Fibroblast of pulmonary artery (primary cell): ENCODE measurements around the gene ATXN1.

Experiments used
- DNase-seq: peaks from one replicate; pipeline ENCODE4 v3.0.0-alpha.2; 2010; ENCODE audit warnings: low read depth
- H3K4me3 ChIP-seq: replicated peaks from 2 replicates; pipeline ENCODE4 v1.5.1; 2011; ENCODE audit warnings: low read depth, mild to moderate bottlenecking, control low read depth, low read length, moderate library complexity
- TF ChIP-seq, protein P1 (sequence below): IDR thresholded peaks from 2 replicates; pipeline ENCODE4 v1.5.1; 2011; ENCODE audit warnings: mild to moderate bottlenecking, control low read depth, low read length, inconsistent platforms; ENCODE audit errors: missing control alignments

Gene ATXN1

DNA sequence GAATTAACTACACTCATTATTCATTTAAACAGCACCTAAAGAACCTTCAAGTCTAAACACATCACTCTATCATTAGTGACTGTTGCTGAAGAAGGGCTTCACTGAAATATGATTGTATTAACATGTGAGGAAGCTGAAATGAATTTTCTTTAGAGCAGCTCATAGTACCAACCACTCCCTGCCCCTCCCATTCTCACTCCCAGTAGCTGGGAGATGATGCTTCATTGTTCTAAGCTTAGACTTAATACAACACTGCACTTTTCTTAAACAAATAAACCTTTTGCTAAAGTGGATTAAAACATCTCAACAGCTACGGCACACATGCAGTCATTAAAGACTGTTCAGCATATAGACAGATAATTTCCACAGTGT is 63.1 kb downstream of the ATXN1 start:
- no peak overlapping the region for H3K4me3 ChIP-seq
- TF ChIP-seq, protein P1, sequence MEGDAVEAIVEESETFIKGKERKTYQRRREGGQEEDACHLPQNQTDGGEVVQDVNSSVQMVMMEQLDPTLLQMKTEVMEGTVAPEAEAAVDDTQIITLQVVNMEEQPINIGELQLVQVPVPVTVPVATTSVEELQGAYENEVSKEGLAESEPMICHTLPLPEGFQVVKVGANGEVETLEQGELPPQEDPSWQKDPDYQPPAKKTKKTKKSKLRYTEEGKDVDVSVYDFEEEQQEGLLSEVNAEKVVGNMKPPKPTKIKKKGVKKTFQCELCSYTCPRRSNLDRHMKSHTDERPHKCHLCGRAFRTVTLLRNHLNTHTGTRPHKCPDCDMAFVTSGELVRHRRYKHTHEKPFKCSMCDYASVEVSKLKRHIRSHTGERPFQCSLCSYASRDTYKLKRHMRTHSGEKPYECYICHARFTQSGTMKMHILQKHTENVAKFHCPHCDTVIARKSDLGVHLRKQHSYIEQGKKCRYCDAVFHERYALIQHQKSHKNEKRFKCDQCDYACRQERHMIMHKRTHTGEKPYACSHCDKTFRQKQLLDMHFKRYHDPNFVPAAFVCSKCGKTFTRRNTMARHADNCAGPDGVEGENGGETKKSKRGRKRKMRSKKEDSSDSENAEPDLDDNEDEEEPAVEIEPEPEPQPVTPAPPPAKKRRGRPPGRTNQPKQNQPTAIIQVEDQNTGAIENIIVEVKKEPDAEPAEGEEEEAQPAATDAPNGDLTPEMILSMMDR, result no peak
- no peak for DNase-seq

DNA sequence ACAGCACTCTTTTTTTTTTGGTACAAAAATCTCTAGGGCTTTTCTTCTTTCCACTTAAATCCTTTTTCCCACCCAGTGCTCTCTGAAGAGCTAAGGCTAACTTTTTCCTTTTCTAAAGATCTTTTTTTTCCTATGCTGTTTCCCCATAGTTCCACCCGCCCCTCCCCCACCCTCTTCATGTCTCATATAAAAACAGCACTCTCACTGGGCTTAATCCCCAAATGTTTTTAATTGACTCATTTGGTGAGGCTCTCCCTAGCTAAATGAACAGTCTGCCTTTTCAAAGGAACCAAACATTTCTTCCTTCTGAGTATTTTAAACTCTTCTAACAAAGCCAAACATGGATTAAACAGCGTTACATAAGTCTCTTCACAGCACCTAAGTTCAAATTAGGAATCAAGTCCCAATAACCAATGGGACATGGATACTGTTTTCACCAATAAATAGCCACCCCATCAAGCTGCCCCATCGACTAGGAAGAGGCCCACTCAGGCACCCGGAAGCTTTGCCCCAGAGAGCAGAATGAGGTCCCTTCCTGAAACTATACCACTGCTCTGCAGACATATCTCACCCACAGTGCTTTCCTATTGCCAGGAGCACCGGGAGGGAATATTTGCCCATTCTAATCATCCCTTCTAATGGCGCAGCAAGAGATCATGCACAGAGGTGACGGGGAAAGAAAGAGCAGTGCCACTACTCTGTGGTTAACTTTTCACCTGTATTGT is 63.7 kb downstream of the ATXN1 start:
- TF ChIP-seq, protein P1, result no peak
- no peak overlapping the region for H3K4me3 ChIP-seq
- no peak for DNase-seq

DNA sequence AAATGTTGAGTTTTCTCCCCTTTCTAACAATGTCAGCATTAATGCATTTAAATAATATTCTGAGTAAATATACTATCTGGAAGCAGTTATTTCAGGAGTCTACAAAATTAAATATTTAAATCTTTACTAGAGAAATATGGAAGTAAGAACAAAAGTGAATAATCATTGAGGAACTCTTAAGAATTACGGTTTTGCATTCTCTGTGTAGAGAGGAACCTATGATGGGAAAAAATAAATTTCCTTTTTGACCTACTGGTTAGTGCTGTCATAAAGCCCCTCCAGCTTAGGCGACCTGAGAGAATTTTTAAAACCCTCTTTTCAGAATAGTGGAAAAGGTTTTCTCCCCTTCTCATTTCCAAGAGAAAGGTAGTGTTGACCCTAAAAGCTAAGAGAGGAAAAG is 64.8 kb downstream of the ATXN1 start:
- TF ChIP-seq, protein P1, result no peak
- no peak for DNase-seq
- no peak overlapping the region for H3K4me3 ChIP-seq

DNA sequence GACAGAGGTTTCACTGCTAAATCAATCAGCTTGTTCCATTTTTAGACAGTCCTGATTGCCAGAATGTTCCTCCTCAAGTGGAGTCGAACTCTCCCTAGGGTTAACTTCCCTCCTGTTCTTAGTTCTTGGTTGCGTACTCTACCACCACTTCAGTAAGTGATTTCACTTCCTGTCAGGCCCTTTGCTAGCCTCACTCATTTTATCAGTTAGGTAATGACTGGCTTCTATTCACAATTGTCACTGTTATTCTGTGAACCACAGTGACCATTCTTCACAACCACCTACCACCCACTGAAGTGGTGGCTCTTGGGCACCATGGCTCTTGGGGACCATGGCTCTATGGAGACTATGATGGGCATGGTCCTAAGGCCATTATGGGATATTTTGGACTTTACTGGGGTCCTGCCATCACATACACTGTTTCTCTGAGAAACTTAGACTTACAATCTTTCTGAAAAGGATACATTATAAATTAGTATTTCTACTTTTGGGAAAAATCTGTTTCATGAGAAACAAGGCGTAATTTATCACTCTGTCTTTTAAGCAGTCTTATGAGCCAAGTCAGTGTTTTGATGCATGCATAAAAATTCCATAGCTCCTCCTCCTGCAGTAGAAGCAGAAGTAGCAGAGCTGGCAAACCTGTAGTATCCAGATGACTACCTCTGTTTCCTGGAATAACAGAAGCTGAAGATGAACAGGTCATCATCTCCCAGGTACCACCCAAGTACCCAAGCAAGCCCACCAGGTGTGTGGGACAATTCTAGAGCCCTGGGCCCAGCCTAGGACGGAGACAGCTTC is 66.3 kb downstream of the ATXN1 start:
- no peak for DNase-seq
- H3K4me3 ChIP-seq, result no peak overlapping the region
- TF ChIP-seq, protein P1, result no peak

DNA sequence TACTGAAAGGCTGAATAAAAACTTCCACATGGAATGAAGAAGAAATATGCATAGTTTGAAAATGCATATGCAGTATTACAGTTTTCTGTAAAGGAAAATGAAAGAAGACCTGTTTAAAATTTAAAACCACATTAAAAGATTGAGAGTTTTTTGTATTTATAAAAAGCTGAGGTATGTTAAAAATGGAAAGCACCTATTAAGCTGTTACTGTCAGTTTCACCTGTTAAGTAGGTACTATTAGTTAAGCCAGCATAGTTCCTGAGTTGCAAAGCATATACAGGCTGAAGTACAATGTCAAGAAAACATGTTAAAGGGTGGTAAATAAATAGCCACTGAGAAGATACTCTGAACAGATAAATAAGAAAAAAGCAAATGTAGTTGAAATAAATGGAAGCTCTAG is 69.9 kb downstream of the ATXN1 start:
- no peak overlapping the region for H3K4me3 ChIP-seq
- TF ChIP-seq, protein P1, result no peak
- no peak for DNase-seq

DNA sequence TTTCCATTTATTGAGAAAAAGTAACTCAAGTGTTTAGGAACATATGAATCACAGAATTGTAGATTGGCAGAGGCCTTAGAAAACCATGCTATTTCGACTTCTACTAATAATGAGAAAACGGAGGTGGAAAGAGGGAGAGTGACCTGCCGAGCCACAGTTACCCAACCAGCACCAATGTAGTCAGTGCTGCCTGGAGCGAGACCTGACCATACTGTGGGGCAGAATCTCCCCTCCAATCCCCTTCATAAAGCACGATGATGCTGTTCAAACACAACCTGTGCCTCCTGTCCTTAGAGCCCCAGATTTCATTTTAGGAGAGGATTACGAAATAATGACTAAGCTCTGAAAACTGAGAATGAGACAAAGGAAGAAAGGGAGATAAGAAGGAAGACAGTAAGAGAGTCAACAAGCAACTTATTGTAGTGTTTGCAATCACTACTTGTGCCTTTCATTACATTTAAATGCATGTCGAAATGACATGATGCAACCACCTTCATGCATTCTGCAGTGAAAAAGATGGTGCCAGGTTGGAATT is 70.6 kb downstream of the ATXN1 start:
- DNase-seq, result peak; percentile 91
- H3K4me3 ChIP-seq, result no peak overlapping the region
- TF ChIP-seq, protein P1, result no peak
